Effector memory CD4-positive, alpha-beta T cell (primary cell): Measurements from ENCODE around the gene RASD1.

Experiments used
- DNase-seq, 3 donors: peaks; one replicate each; pipeline ENCODE4 v3.0.0-alpha.2; 2020
- H3K27ac ChIP-seq: 2 replicates; pipeline ENCODE4 v1.7.0; 2013; ENCODE audit warnings: mild to moderate bottlenecking, low read length, moderate library complexity; ENCODE audit not compliant: insufficient read depth, poor library complexity, severe bottlenecking
- H3K27me3 ChIP-seq: replicated peaks from 2 replicates; pipeline ENCODE4 v1.7.0; 2013; ENCODE audit warnings: mild to moderate bottlenecking, low read length; ENCODE audit not compliant: insufficient read depth, control insufficient read depth, poor library complexity, severe bottlenecking
- H3K36me3 ChIP-seq: 2 replicates; pipeline ENCODE4 v1.7.0; 2013; ENCODE audit warnings: mild to moderate bottlenecking, low read length, moderate library complexity; ENCODE audit not compliant: control insufficient read depth, insufficient read depth
- H3K4me1 ChIP-seq: 2 replicates; pipeline ENCODE4 v1.7.0; 2013; ENCODE audit warnings: low read length, mild to moderate bottlenecking; ENCODE audit not compliant: control insufficient read depth, insufficient read depth, poor library complexity, severe bottlenecking
- H3K4me3 ChIP-seq: 2 replicates; pipeline ENCODE4 v1.7.0; 2013; ENCODE audit warnings: low read length, low read depth, mild to moderate bottlenecking; ENCODE audit not compliant: insufficient read depth, poor library complexity, severe bottlenecking
- H3K9me3 ChIP-seq: 2 replicates; pipeline ENCODE4 v1.7.0; 2013; ENCODE audit warnings: mild to moderate bottlenecking, low read length, moderate library complexity; ENCODE audit not compliant: control insufficient read depth

The RASD1 gene

GRCh38 chr17:17527534-17527933 lies 31.3 kb upstream of the RASD1 start:
- Histone ChIP-seq H3K27ac (no peak overlapping the region), H3K27me3 (no peaks in the 10 kb centered on the region), H3K4me3 (no peak overlapping the region), H3K36me3 (no peaks in the 10 kb centered on the region), H3K9me3 (no peaks in the 10 kb centered on the region), H3K4me1 (no peaks in the 10 kb centered on the region)
- DNase-seq = no peak

- Histone ChIP-seq H3K4me1 (no peaks in the 10 kb centered on the region), H3K27ac (no peak overlapping the region), H3K36me3 (no peaks in the 10 kb centered on the region), H3K4me3 (no peak overlapping the region), H3K27me3 (no peaks in the 10 kb centered on the region), H3K9me3 (no peaks in the 10 kb centered on the region)
- no peak for DNase-seq
Observed at GRCh38 chr17:17526369-17526768, 30.2 kb upstream of the RASD1 start.

- DNase-seq = no peak
Observed at GRCh38 chr17:17525956-17526355, 29.8 kb upstream of the RASD1 start.

GRCh38 chr17:17525311-17525710 lies 29.1 kb upstream of the RASD1 start:
- DNase-seq = no peak
- no peak overlapping the region for H3K4me3 ChIP-seq
- H3K36me3 ChIP-seq = peaks cover 4% of the 10 kb centered on the region
- no peaks in the 10 kb centered on the region for H3K27me3 ChIP-seq
- no peaks in the 10 kb centered on the region for H3K9me3 ChIP-seq
- no peaks in the 10 kb centered on the region for H3K4me1 ChIP-seq
- no peak overlapping the region for H3K27ac ChIP-seq

More at GRCh38 chr17:17525956-17526355, 29.8 kb upstream of the RASD1 start:
- H3K4me1 ChIP-seq = no peaks in the 10 kb centered on the region
- no peaks in the 10 kb centered on the region for H3K27me3 ChIP-seq
- no peaks in the 10 kb centered on the region for H3K9me3 ChIP-seq
- no peak overlapping the region for H3K4me3 ChIP-seq
- H3K36me3 ChIP-seq = no peaks in the 10 kb centered on the region
- H3K27ac ChIP-seq = no peak overlapping the region

GRCh38 chr17:17523731-17524490 lies 27.7 kb upstream of the RASD1 start:
- H3K9me3 ChIP-seq = no peaks in the 10 kb centered on the region
- H3K27ac ChIP-seq = no peak overlapping the region
- H3K27me3 ChIP-seq = no peaks in the 10 kb centered on the region
- no peak overlapping the region for H3K4me3 ChIP-seq
- peaks cover 8% of the 10 kb centered on the region for H3K36me3 ChIP-seq
- DNase-seq = no peak
- H3K4me1 ChIP-seq = no peaks in the 10 kb centered on the region

- Histone ChIP-seq H3K36me3 (peaks cover 8% of the 10 kb centered on the region), H3K4me1 (no peaks in the 10 kb centered on the region), H3K9me3 (no peaks in the 10 kb centered on the region), H3K4me3 (no peak overlapping the region), H3K27me3 (no peaks in the 10 kb centered on the region), H3K27ac (no peak overlapping the region)
- DNase-seq = no peak
Observed at GRCh38 chr17:17523001-17523730, 27.0 kb upstream of the RASD1 start.

- Histone ChIP-seq H3K36me3 (peaks cover 8% of the 10 kb centered on the region), H3K4me1 (no peaks in the 10 kb centered on the region), H3K9me3 (no peaks in the 10 kb centered on the region), H3K27me3 (no peaks in the 10 kb centered on the region), H3K4me3 (no peak overlapping the region), H3K27ac (no peak overlapping the region)
- DNase-seq = no peak
Observed at GRCh38 chr17:17520599-17521232, 24.5 kb upstream of the RASD1 start.

GRCh38 chr17:17519886-17520285 lies 23.7 kb upstream of the RASD1 start:
- no peak overlapping the region for H3K4me3 ChIP-seq
- H3K36me3 ChIP-seq = peaks cover 8% of the 10 kb centered on the region
- no peak overlapping the region for H3K27ac ChIP-seq
- H3K4me1 ChIP-seq = no peaks in the 10 kb centered on the region
- no peaks in the 10 kb centered on the region for H3K27me3 ChIP-seq
- no peaks in the 10 kb centered on the region for H3K9me3 ChIP-seq
- no peak for DNase-seq

- Histone ChIP-seq H3K4me3 (no peak overlapping the region), H3K27me3 (no peaks in the 10 kb centered on the region), H3K27ac (no peak overlapping the region), H3K9me3 (no peaks in the 10 kb centered on the region), H3K4me1 (no peaks in the 10 kb centered on the region), H3K36me3 (peaks cover 8% of the 10 kb centered on the region)
- DNase-seq = no peak
Observed at GRCh38 chr17:17518951-17519350, 22.8 kb upstream of the RASD1 start.

- Histone ChIP-seq H3K36me3 (peaks cover 8% of the 10 kb centered on the region), H3K4me3 (no peak overlapping the region), H3K27me3 (no peaks in the 10 kb centered on the region), H3K27ac (no peak overlapping the region), H3K4me1 (no peaks in the 10 kb centered on the region), H3K9me3 (no peaks in the 10 kb centered on the region)
- DNase-seq = no peak
Observed at GRCh38 chr17:17518014-17518413, 21.8 kb upstream of the RASD1 start.
